GM10248 (cell line): Measurements from ENCODE around the gene ETS1.
A peak's percentile ranks its signal among the peaks of the same experiment; 100 is the strongest.

Source experiments
- CTCF ChIA-PET: fragments of 300-600 bp; sonication (Branson Sonifier 250); formaldehyde crosslinking; extraction: SDS; loops from one replicate; lab custom pipeline; 2021; ENCODE audit warnings: antibody characterized with exemption; lab: Yijun Ruan, JAX
- POLR2A ChIA-PET: fragments of 350-650 bp; sonication (Branson Sonifier 250); formaldehyde crosslinking; extraction: SDS; loops from one replicate; lab custom pipeline; 2020; ENCODE audit warnings: antibody characterized with exemption; lab: Yijun Ruan, JAX
- DNase-seq: peaks from one replicate; pipeline ENCODE4 v3.0.0; 2012; ENCODE audit errors: extremely low spot score
- TF ChIP-seq, protein P1 (sequence below): IDR thresholded peaks from 2 replicates; pipeline ENCODE4 v1.5.1; 2012; ENCODE audit warnings: mild to moderate bottlenecking, low read depth; ENCODE audit errors: extremely low read depth, missing control alignments, control extremely low read depth

The ETS1 gene

DNA sequence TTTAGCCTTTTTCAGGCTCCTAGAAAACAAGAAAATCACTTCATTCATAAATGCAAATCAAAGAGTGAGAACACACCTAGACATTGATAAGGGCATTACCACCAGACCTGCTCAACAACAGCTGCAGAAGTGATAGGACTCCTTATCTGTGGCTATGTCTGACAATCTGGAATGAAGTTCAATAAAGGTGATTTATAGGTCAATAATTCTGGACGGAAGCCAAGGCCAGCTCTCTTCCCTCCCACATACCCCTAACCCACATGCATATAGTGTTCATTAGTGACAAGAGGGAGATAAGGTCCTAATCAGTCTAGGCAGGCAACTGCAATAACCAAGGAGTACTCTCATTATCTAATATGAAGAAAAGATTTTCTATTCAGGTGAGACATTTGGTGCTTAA is 111.3 kb downstream of the ETS1 start:
- ChIA-PET CTCF (interaction anchor here (1.0 to 2.3 kb wide), 6 partner anchors 8 to 193 kb away, joined by 3 to 7 read pairs (median 4); no protein-coding TSS in a partner anchor), POLR2A (no interaction called here)
- no peak for DNase-seq
- TF ChIP-seq, protein P1, sequence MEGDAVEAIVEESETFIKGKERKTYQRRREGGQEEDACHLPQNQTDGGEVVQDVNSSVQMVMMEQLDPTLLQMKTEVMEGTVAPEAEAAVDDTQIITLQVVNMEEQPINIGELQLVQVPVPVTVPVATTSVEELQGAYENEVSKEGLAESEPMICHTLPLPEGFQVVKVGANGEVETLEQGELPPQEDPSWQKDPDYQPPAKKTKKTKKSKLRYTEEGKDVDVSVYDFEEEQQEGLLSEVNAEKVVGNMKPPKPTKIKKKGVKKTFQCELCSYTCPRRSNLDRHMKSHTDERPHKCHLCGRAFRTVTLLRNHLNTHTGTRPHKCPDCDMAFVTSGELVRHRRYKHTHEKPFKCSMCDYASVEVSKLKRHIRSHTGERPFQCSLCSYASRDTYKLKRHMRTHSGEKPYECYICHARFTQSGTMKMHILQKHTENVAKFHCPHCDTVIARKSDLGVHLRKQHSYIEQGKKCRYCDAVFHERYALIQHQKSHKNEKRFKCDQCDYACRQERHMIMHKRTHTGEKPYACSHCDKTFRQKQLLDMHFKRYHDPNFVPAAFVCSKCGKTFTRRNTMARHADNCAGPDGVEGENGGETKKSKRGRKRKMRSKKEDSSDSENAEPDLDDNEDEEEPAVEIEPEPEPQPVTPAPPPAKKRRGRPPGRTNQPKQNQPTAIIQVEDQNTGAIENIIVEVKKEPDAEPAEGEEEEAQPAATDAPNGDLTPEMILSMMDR: no peak

DNA sequence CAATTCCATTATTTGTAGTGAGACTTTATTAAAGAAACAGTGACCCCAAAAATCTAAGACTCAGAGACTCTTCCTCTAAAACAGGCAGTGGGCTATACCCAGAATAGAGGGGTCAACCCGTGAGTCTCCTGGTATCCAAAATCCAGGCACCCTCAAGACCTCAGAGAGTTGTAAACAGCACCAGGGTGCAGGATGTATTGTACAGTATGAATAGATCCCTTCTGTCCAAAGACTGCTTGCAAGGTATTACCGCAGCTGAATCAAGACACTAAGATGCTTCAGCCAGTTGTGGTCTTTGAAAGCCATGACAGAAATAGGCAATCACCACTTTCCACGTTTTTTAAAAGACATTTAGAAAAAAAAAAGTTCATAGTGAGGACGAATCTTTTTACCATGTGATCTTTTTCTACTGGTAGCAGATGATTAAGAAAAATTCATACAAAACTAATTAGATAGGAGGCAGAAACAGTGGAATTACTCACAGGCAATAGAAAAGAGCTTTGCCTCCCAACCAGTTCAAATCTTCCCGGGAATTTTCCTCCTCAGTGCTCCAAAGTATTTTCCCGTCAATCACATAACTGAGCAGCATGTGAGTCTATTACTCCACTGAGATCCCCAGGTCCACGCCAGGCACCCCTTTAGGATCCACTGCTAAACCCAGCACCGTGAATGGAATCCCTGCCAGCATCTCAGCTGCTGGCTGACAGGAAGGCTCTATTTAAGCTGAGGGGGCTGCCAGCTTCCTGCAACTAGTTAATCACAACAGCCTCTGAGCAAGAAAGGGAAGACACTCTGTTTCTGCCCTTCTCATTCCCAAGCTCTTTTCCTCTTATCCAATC is 113.1 kb downstream of the ETS1 start:
- no peak for DNase-seq
- ChIA-PET POLR2A (no interaction called here), CTCF (interaction anchor here (0.8 to 2.3 kb wide), 8 partner anchors 10 to 184 kb away, joined by 3 to 7 read pairs (median 3); no protein-coding TSS in a partner anchor)
- TF ChIP-seq, protein P1: no peak

DNA sequence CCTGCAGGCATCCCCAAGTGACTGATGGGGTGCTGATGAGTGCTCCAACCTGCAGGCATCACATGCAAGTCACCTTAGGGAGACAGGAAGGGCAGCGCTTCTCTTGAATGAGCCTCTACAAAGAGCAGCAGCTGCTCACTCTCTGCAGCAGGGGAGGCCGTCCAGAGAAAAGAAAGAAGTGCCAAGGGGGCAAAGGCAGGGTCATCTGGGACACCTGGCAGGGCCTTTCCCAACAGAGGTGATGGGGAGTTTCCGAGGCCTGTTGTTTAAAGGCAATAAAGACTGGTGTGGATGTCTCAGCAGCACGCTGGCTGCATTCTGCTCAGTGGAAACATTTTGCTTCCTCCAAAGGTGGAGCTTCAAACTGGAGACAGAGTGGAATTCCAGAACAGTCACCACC is 113.7 kb downstream of the ETS1 start:
- no peak for DNase-seq
- POLR2A ChIA-PET: no interaction called here
- CTCF ChIA-PET: interaction anchor here (0.8 to 2.3 kb wide), 10 partner anchors 11 to 301 kb away, joined by 3 to 7 read pairs (median 4); no protein-coding TSS in a partner anchor
- TF ChIP-seq, protein P1: no peak

DNA sequence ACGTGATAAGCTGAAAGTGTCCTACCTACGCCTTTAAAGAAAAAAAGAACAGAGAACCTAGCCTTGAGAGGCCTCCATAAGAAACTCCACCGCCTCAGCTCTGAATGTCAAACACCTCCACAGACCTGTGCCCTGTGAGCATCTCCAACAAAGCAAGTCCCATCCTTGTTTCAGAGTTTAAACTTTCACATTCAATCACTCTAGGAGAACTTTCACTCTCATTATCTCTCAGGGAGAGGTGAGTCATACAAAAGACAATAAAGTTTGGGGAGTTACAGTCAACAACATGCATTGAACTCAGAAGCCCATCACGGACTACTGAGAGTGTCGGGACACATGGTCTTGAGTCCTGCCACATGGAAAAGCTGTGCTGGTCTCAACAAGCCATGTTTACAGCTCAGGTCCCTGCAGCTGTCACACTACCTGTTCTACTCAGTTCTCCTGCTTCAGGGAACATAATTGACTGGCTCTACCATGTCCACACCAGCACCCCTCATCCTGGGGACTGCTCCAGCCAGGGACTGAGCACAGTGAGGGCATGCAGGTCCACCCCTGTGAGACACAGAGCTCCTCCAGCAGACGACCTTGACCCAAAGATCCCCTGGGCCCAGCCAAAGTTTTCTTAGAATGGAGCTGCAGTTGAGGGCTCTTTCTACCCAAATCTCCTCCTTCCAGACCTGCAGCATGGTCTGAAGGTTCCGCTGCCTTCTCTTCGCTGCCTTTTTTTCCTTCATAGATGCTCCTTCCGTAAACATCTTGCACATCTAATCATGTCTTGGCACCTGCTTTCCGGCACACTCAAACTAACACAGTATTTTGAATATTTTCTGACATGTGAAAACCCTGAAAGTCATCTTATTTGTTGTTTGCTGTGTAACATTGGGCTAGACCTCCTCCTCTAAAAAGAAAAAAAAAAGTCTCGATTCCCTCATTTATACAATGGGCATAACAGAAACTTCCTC is 114.9 kb downstream of the ETS1 start:
- TF ChIP-seq, protein P1: no peak
- ChIA-PET CTCF (interaction anchor here (0.7 to 2.2 kb wide), 13 partner anchors 11 to 359 kb away, joined by 3 to 7 read pairs (median 4); no protein-coding TSS in a partner anchor), POLR2A (interaction anchor here (1.2 to 2.0 kb wide), 3 partner anchors 10 to 182 kb away, joined by 4 to 6 read pairs (median 5); no protein-coding TSS in a partner anchor)
- DNase-seq: peak; percentile 64

DNA sequence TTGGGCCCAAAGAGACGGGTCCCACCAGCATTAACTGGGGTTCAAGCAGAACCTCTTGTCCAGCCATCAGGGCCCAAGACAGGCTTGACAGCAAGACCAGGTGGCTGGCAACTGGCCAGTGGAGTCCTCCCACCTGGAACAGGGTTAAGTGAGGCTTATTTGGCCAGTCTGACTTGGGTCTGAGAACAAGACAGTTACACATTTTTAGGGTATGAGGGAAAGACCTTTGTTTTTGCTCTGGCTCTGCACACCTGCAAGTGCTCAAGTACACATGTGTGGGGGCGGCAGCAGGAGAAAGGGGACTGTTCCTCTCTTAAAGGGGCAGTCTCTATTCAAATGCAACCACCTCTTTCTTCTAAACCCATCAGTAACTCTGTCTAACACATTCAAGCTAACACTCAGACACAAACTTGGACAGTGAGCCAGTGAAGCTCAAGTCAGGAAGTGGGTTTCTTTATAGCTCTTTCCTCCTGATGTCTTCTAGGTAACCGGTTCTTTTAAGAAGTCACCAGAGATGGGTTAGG is 116.2 kb downstream of the ETS1 start:
- TF ChIP-seq, protein P1: no peak
- DNase-seq: peak; percentile 76
- POLR2A ChIA-PET: interaction anchor here (1.2 to 2.0 kb wide), 3 partner anchors 11 to 181 kb away, joined by 4 to 6 read pairs (median 5); no protein-coding TSS in a partner anchor
- CTCF ChIA-PET: interaction anchor here (1.0 to 2.2 kb wide), 5 partner anchors 14 to 360 kb away, joined by 4 to 7 read pairs (median 5); no protein-coding TSS in a partner anchor
